Adipocyte (in vitro differentiated cells): ENCODE data around the gene SLC26A2.
A peak's percentile ranks its signal among the peaks of the same experiment; 100 is the strongest.
"Not testable (repeated sequence)": the region's sequence is repeated elsewhere in the genome, so short reads cannot be mapped to it uniquely, and the experiment has no call there.

Experiments used
- DNase-seq: peaks from one replicate; pipeline ENCODE4 v3.0.0-alpha.2; 2015; ENCODE audit warnings: low read depth
- H3K27me3 ChIP-seq: replicated peaks from 2 replicates; pipeline ENCODE4 v1.7.0; 2013; ENCODE audit warnings: mild to moderate bottlenecking, low read length, moderate library complexity; ENCODE audit not compliant: control insufficient read depth, insufficient read depth
- H3K36me3 ChIP-seq: 2 replicates; pipeline ENCODE4 v1.7.0; 2013; ENCODE audit warnings: low read length, mild to moderate bottlenecking, moderate library complexity; ENCODE audit not compliant: control insufficient read depth, insufficient read depth, severe bottlenecking
- H3K4me1 ChIP-seq: 2 replicates; pipeline ENCODE4 v1.7.0; 2013; ENCODE audit warnings: mild to moderate bottlenecking, low read length, moderate library complexity; ENCODE audit not compliant: control insufficient read depth, insufficient read depth
- H3K4me3 ChIP-seq: 2 replicates; pipeline ENCODE4 v1.7.0; 2013; ENCODE audit warnings: mild to moderate bottlenecking, low read length, moderate library complexity
- H3K9ac ChIP-seq: 2 replicates; pipeline ENCODE4 v1.7.0; 2013; ENCODE audit warnings: mild to moderate bottlenecking, low read length, moderate library complexity
- H3K9me3 ChIP-seq: 2 replicates; pipeline ENCODE4 v1.7.0; 2013; ENCODE audit warnings: mild to moderate bottlenecking, low read length, moderate library complexity; ENCODE audit not compliant: control insufficient read depth

SLC26A2 gene

GRCh38 chr5:150028047-150028446 lies 67.5 kb downstream of the SLC26A2 start:
- not testable (repeated sequence) for H3K27me3 ChIP-seq, DNase-seq, H3K9me3 ChIP-seq, H3K4me3 ChIP-seq, H3K4me1 ChIP-seq, H3K9ac ChIP-seq
- H3K36me3 ChIP-seq, result peaks cover 92% of the 10 kb centered on the region

GRCh38 chr5:150033334-150033733 lies 72.8 kb downstream of the SLC26A2 start:
- Histone ChIP-seq H3K4me1 (peaks cover 40% of the 10 kb centered on the region), H3K36me3 (peaks cover 82% of the 10 kb centered on the region), H3K4me3 (no peak overlapping the region), H3K9ac (no peak overlapping the region), H3K27me3 (no peaks in the 10 kb centered on the region), H3K9me3 (no peaks in the 10 kb centered on the region)
- DNase-seq, result no peak

- Histone ChIP-seq H3K36me3 (peaks cover 85% of the 10 kb centered on the region), H3K9me3 (no peaks in the 10 kb centered on the region), H3K9ac (no peak overlapping the region), H3K4me3 (no peak overlapping the region), H3K4me1 (peaks cover 44% of the 10 kb centered on the region), H3K27me3 (no peaks in the 10 kb centered on the region)
- peak; percentile 71 for DNase-seq
Observed at GRCh38 chr5:150034662-150035061, 74.1 kb downstream of the SLC26A2 start.

- DNase-seq, result no peak
- H3K9me3 ChIP-seq, result no peaks in the 10 kb centered on the region
- peaks cover 85% of the 10 kb centered on the region for H3K36me3 ChIP-seq
- H3K27me3 ChIP-seq, result no peaks in the 10 kb centered on the region
- no peak overlapping the region for H3K4me3 ChIP-seq
- peaks cover 44% of the 10 kb centered on the region for H3K4me1 ChIP-seq
- H3K9ac ChIP-seq, result no peak overlapping the region
Observed at GRCh38 chr5:150035139-150035895, 74.8 kb downstream of the SLC26A2 start.

- peak; percentile 94 for DNase-seq
- Histone ChIP-seq H3K4me1 (peaks cover 44% of the 10 kb centered on the region), H3K4me3 (no peak overlapping the region), H3K9ac (peak overlapping the region; percentile 29), H3K9me3 (no peaks in the 10 kb centered on the region), H3K36me3 (peaks cover 85% of the 10 kb centered on the region), H3K27me3 (no peaks in the 10 kb centered on the region)
Observed at GRCh38 chr5:150036513-150036912, 76.0 kb downstream of the SLC26A2 start.
